ENCODE measurements around the gene FGD2. TPM values are rescaled to one million over a fixed set of nuclear protein-coding genes. Genes with fewer than 3 reads are reported as not detected.
A peak's percentile ranks its signal among the peaks of the same experiment; 100 is the strongest.

Gene FGD2
- total and polyA plus RNA-seq, 9 of the 15 experiments (the other 6 are each of a cell fraction or from before 2014, with no cell fraction given) = 0.09 TPM; not detected in 8

GRCh38 chr6:37047689-37048402 lies 42.4 kb downstream of the FGD2 start (continued):
- TF ChIP-seq THRB (CRISPR knock-in tag; conservative IDR thresholded peaks at IDR 0.05) = no peak
- no peak for TF ChIP-seq THAP12 (CRISPR knock-in tag; IDR thresholded peaks at IDR 0.05)
- peak; percentile 88 for TF ChIP-seq SMARCA5 (IDR thresholded peaks at IDR 0.05)
- TF ChIP-seq HDAC2 (IDR thresholded peaks at IDR 0.05) = 0 out of 2 replicates have a peak, but pooled peaks have one; percentile 97
- peak; percentile 99 for TF ChIP-seq BCOR (IDR thresholded peaks at IDR 0.05)
- peak; percentile 83 for TF ChIP-seq L3MBTL2 (IDR thresholded peaks at IDR 0.05)
- no peak for TF ChIP-seq MAFG (tag; conservative IDR thresholded peaks at IDR 0.05)
- no peak for TF ChIP-seq ID3 (CRISPR knock-in tag; IDR thresholded peaks at IDR 0.05)
- TF ChIP-seq ID3 (tag; IDR thresholded peaks at IDR 0.05) = peak; percentile 17; the same call in 1 of the 2 replicates
- TF ChIP-seq ATF3 (IDR thresholded peaks at IDR 0.05) = no peak
- no peak for TF ChIP-seq ATF3 (CRISPR knock-in tag; conservative IDR thresholded peaks at IDR 0.05)
- TF ChIP-seq ZNF263 (CRISPR knock-in tag; IDR thresholded peaks at IDR 0.05; ENCODE audit: borderline replicate concordance) = 0 out of 2 replicates have a peak, but pooled peaks have one; percentile 12
- TF ChIP-seq ESRRA (IDR thresholded peaks at IDR 0.05; ENCODE audit: borderline replicate concordance, low read depth) = peak; percentile 96; the same call in 1 of the 2 replicates
- TF ChIP-seq ZNF121 (CRISPR knock-in tag; conservative IDR thresholded peaks at IDR 0.05) = peak; percentile 35; the same call in 1 of the 2 replicates
- TF ChIP-seq CBX3 (IDR thresholded peaks at IDR 0.05; ENCODE audit: borderline replicate concordance in 1 of 2, low read length in 2 of 2) = peak in 1 of 2 experiments; percentile 70; a peak in 1 of 3 replicates
- peak; percentile 90 to 96 for TF ChIP-seq KDM1A (IDR thresholded peaks at IDR 0.05)
- TF ChIP-seq TCF7L2 (IDR thresholded peaks at IDR 0.05; ENCODE audit: low read depth, low read length) = no peak
- TF ChIP-seq ZNF444 (CRISPR knock-in tag; IDR thresholded peaks at IDR 0.05) = no peak
- TF ChIP-seq HDAC1 (IDR thresholded peaks at IDR 0.05) = 0 out of 4 replicates have a peak, but pooled peaks of 1 of the 2 experiments have one; percentile 19
